Esophagus muscularis mucosa (tissue), 4 donors: ENCODE results near the gene SLC35F3. TPM values are rescaled to one million over a fixed set of nuclear protein-coding genes. Genes with fewer than 3 reads are reported as not detected.
A peak's percentile ranks its signal among the peaks of the same experiment; 100 is the strongest.

Experiments used
- DNase-seq: peaks from one replicate; pipeline ENCODE4 v3.0.0-alpha.2; 2017; ENCODE audit errors: extremely low spot score
- H3K27ac ChIP-seq, 4 donors: fragments of 200-600 bp; sonication (generic); replicated peaks in 1 of 4; 1 replicate in 3 of 4; 2 replicates in 1 of 4; pipeline ENCODE4 v1.5.1; 2016 to 2019; ENCODE audit warnings: mild to moderate bottlenecking in 1 of 4
- H3K27me3 ChIP-seq, 4 donors: fragments of 200-600 bp; sonication (generic); one replicate each; pipeline versions ENCODE4 v1.5.1 to v1.6.0; 2016 to 2019
- H3K36me3 ChIP-seq, 4 donors: fragments of 200-600 bp; sonication (generic); one replicate each; pipeline ENCODE4 v1.5.1; 2016 to 2019
- H3K4me1 ChIP-seq, 4 donors: fragments of 200-600 bp; sonication (generic); one replicate each; pipeline ENCODE4 v1.5.1; 2016 to 2019
- H3K4me3 ChIP-seq, 4 donors: fragments of 200-600 bp; sonication (generic); 1 replicate in 2 of 4; 2 replicates in 2 of 4; pipeline ENCODE4 v1.5.1; 2016 to 2019; ENCODE audit warnings: mild to moderate bottlenecking in 4 of 4, moderate library complexity in 1 of 4
- H3K9me3 ChIP-seq, 4 donors: fragments of 200-600 bp; sonication (generic); 1 replicate in 3 of 4; 2 replicates in 1 of 4; pipeline ENCODE4 v1.5.1; 2016 to 2019
- CTCF ChIP-seq, 3 experiments: fragments of 200-600 bp in 2 of 3; fragments of 450-650 bp in 1 of 3; sonication (generic) in 2 of 3; IDR thresholded peaks; one replicate each; pipeline ENCODE4 v1.5.1; 2017 to 2019; ENCODE audit warnings: antibody characterized with exemption in 3 of 3, mild to moderate bottlenecking in 2 of 3, moderate library complexity in 1 of 3
- EP300 ChIP-seq: sonication (generic); formaldehyde crosslinking; IDR thresholded peaks from one replicate; pipeline ENCODE4 v1.6.1; 2017; ENCODE audit warnings: antibody characterized with exemption
- POLR2A ChIP-seq: fragments of 450-650 bp; IDR thresholded peaks from one replicate; pipeline ENCODE4 v1.6.1; 2017; ENCODE audit warnings: antibody characterized with exemption, moderate library complexity, mild to moderate bottlenecking, low read depth
- POLR2AphosphoS5 ChIP-seq, 2 donors: sonication (generic); formaldehyde crosslinking; IDR thresholded peaks; one replicate each; pipeline ENCODE4 v1.6.1; 2017; ENCODE audit warnings: antibody characterized with exemption in 2 of 2
- WGBS: methylation state at CpG from one replicate; pipeline ENCODE4 v1.1.5; 2018; 5-methylcytosine and 5-hydroxymethylcytosine counted together
- intact Hi-C: fragments of 100-400 bp; cut with DNase I; formaldehyde crosslinking; loops from one replicate; pipeline ENCODE4 v1.15.1; 2023
- total RNA-seq, 4 donors: library from RNA; depleted of rRNA; stranded (reverse); fragments of >200 nt; gene quantifications; one replicate each; pipeline versions ENCODE4 v1.1.0 to v1.2.1, GENCODE V29; 2016

Gene SLC35F3
- total RNA-seq, 4 donors from 2014 or later: 0.34 TPM; not detected in 3

- H3K27ac ChIP-seq: no peak overlapping the region
- no peaks in the 10 kb centered on the region for H3K9me3 ChIP-seq
- H3K4me3 ChIP-seq: no peak overlapping the region
- peak; percentile 86 for DNase-seq
- WGBS: 53% methylated on average over 5 of the region's 5 CpGs
- no peak for TF ChIP-seq CTCF (IDR thresholded peaks at IDR 0.05)
- no peak for TF ChIP-seq POLR2A
- no peak for TF ChIP-seq EP300
- no peak for TF ChIP-seq POLR2AphosphoS5 (IDR thresholded peaks at IDR 0.05)
- H3K36me3 ChIP-seq: no peaks in the 10 kb centered on the region
- H3K27me3 ChIP-seq: peaks cover 0 to 49% (median 0%) of the 10 kb centered on the region in 4 donors
- H3K4me1 ChIP-seq: no peaks in the 10 kb centered on the region
- intact Hi-C loops: no loop called here
Observed at GRCh38 chr1:234123867-234124266, 219.4 kb downstream of the SLC35F3 start.

- Histone ChIP-seq H3K27ac (no peak overlapping the region), H3K36me3 (no peaks in the 10 kb centered on the region), H3K4me1 (no peaks in the 10 kb centered on the region), H3K4me3 (no peak overlapping the region), H3K27me3 (peaks cover 0 to 49% (median 0%) of the 10 kb centered on the region in 4 donors), H3K9me3 (no peaks in the 10 kb centered on the region)
- WGBS: 17% methylated on average over 10 of the region's 11 CpGs
- no peak for TF ChIP-seq CTCF (IDR thresholded peaks at IDR 0.05)
- TF ChIP-seq EP300: no peak
- TF ChIP-seq POLR2AphosphoS5 (IDR thresholded peaks at IDR 0.05): no peak
- no peak for TF ChIP-seq POLR2A
- intact Hi-C loops: no loop called here
- peak; percentile 74 for DNase-seq
Observed at GRCh38 chr1:234125283-234125682, 220.8 kb downstream of the SLC35F3 start.

GRCh38 chr1:234125714-234126113, 221.2 kb downstream of the SLC35F3 start:
- TF ChIP-seq CTCF (IDR thresholded peaks at IDR 0.05) (no peak), POLR2AphosphoS5 (IDR thresholded peaks at IDR 0.05) (no peak), POLR2A (no peak), EP300 (no peak)

GRCh38 chr1:234127026-234127671, 222.7 kb downstream of the SLC35F3 start:
- WGBS: 54% methylated on average over 4 of the region's 4 CpGs
- H3K27me3 ChIP-seq: peaks cover 0 to 49% (median 0%) of the 10 kb centered on the region in 4 donors
- H3K27ac ChIP-seq: no peak overlapping the region
- no peaks in the 10 kb centered on the region for H3K9me3 ChIP-seq
- no peaks in the 10 kb centered on the region for H3K4me1 ChIP-seq
- H3K4me3 ChIP-seq: no peak overlapping the region
- intact Hi-C loops: no loop called here
- DNase-seq: peak; percentile 26
- H3K36me3 ChIP-seq: no peaks in the 10 kb centered on the region
- TF ChIP-seq EP300: no peak
- TF ChIP-seq POLR2A: no peak
- TF ChIP-seq POLR2AphosphoS5 (IDR thresholded peaks at IDR 0.05): no peak
- no peak for TF ChIP-seq CTCF (IDR thresholded peaks at IDR 0.05)

More at GRCh38 chr1:234125714-234126113, 221.2 kb downstream of the SLC35F3 start:
- H3K4me1 ChIP-seq: no peaks in the 10 kb centered on the region
- 82% methylated on average over 13 of the region's 13 CpGs for WGBS
- no peak overlapping the region for H3K27ac ChIP-seq
- intact Hi-C loops: no loop called here
- no peaks in the 10 kb centered on the region for H3K36me3 ChIP-seq
- H3K4me3 ChIP-seq: no peak overlapping the region
- H3K27me3 ChIP-seq: peaks cover 0 to 49% (median 0%) of the 10 kb centered on the region in 4 donors
- DNase-seq: peak; percentile 50
- no peaks in the 10 kb centered on the region for H3K9me3 ChIP-seq
